BJ (cell line): ENCODE results near the gene DHRS4L2. TPM values are rescaled to one million over a fixed set of nuclear protein-coding genes. Genes with fewer than 3 reads are reported as not detected.

Experiments
- CTCF ChIA-PET: fragments of 350-600 bp; formaldehyde crosslinking; extraction: SDS; loops from one replicate; lab custom pipeline; 2021; ENCODE audit warnings: antibody characterized with exemption, inconsistent platforms; lab: Yijun Ruan, JAX
- POLR2A ChIA-PET: fragments of 300-600 bp; sonication (Branson Sonifier 250); formaldehyde crosslinking; extraction: SDS; loops from one replicate; lab custom pipeline; 2021; ENCODE audit warnings: antibody characterized with exemption; lab: Charles Lee
- DNase-seq: peaks from one replicate; pipeline ENCODE4 v3.0.0-alpha.2; 2011; ENCODE audit warnings: low read depth
- H3K27me3 ChIP-seq: 2 replicates; pipeline ENCODE4 v1.6.0; 2011; ENCODE audit warnings: low read length; ENCODE audit not compliant: control insufficient read depth, insufficient read depth
- H3K36me3 ChIP-seq: 2 replicates; pipeline ENCODE4 v1.5.1; 2011; ENCODE audit warnings: low read length; ENCODE audit not compliant: control insufficient read depth, insufficient read depth
- H3K4me3 ChIP-seq: 2 replicates; pipeline ENCODE4 v1.5.1; 2011; ENCODE audit warnings: low read depth, mild to moderate bottlenecking, control low read depth, low read length
- polyA plus RNA-seq: library from polyadenylated mRNA; depleted of rRNA; stranded (reverse); fragments of >200 nt; gene quantifications from 2 replicates; pipeline ENCODE4 v1.2.3, GENCODE V29; 2011; rRNA removed
- TF ChIP-seq, protein P1 (sequence below): IDR thresholded peaks from 2 replicates; pipeline ENCODE4 v1.5.1; 2011; ENCODE audit warnings: low read depth, mild to moderate bottlenecking, control low read depth, inconsistent platforms, low read length, moderate library complexity; ENCODE audit not compliant: insufficient read depth

The DHRS4L2 gene
- polyA plus RNA-seq, 1 experiment: 15.0 TPM

DNA sequence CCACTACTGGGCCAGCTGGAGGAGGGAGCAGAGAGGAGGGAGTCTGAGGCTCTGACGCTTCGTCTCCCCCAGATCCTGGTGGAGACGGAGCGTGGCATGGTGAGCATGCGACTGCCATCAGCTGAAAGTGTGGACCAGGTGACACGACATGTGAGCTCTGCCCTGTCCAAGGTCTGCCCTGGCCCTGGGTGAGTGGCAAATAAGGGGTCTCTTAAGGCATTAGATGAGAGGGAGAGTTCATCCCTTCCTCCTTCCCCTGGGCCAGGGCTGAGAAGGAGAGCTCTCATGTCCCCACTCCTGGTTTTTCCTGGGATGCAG is 65.6 kb downstream of the DHRS4L2 start:
- Histone ChIP-seq H3K4me3 (no peak overlapping the region), H3K36me3 (no peaks in the 10 kb centered on the region), H3K27me3 (peaks cover 13% of the 10 kb centered on the region)
- ChIA-PET CTCF (interaction anchor here (0.6 to 10.8 kb wide), 6 partner anchors 12 to 146 kb away, joined by 3 to 200 read pairs (median 4); partner anchors contain the start of gene PCK2), POLR2A (no interaction called here)
- DNase-seq: no peak
- TF ChIP-seq, protein P1, sequence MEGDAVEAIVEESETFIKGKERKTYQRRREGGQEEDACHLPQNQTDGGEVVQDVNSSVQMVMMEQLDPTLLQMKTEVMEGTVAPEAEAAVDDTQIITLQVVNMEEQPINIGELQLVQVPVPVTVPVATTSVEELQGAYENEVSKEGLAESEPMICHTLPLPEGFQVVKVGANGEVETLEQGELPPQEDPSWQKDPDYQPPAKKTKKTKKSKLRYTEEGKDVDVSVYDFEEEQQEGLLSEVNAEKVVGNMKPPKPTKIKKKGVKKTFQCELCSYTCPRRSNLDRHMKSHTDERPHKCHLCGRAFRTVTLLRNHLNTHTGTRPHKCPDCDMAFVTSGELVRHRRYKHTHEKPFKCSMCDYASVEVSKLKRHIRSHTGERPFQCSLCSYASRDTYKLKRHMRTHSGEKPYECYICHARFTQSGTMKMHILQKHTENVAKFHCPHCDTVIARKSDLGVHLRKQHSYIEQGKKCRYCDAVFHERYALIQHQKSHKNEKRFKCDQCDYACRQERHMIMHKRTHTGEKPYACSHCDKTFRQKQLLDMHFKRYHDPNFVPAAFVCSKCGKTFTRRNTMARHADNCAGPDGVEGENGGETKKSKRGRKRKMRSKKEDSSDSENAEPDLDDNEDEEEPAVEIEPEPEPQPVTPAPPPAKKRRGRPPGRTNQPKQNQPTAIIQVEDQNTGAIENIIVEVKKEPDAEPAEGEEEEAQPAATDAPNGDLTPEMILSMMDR: no peak

DNA sequence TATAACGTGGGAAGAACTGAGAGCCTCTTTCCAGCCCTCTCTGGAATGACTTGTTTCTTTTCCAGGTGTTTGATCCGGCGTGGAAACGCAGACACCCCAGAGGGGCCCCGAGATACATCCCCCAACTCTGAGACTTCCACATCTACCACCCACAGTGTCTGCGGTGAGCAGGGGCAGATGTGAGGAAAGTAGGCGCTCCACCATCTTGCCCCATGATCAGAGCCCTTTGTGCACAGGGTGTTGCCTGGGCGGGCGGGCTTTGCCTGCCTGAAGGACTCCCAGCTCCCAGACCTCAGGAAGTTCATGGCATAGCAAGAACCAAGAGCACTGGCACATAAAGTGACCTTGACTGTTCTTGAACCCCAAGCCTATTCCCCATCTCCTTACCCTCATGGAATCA is 65.9 kb downstream of the DHRS4L2 start:
- DNase-seq: no peak
- POLR2A ChIA-PET: no interaction called here
- CTCF ChIA-PET: interaction anchor here (0.6 to 10.8 kb wide), 6 partner anchors 12 to 147 kb away, joined by 3 to 200 read pairs (median 4); partner anchors contain the start of gene PCK2

More for the DNA sequence above, 65.9 kb downstream of the DHRS4L2 start:
- Histone ChIP-seq H3K4me3 (no peak overlapping the region), H3K36me3 (no peaks in the 10 kb centered on the region), H3K27me3 (peaks cover 13% of the 10 kb centered on the region)
- TF ChIP-seq, protein P1: no peak

Other genes starting within 250 kb of the DHRS4L2 start
- gene DHRS4, start 35.2 kb upstream of the DHRS4L2 start, polyA plus RNA-seq: 24.3 and 24.7 TPM in 2 replicates
- 0.02 and 0.04 TPM in 2 replicates for gene CARMIL3, start 63.1 kb downstream of the DHRS4L2 start, polyA plus RNA-seq
- gene CPNE6, start 82.6 kb downstream of the DHRS4L2 start, polyA plus RNA-seq: not detected in 2 replicates
- gene PCK2, start 105.4 kb downstream of the DHRS4L2 start, polyA plus RNA-seq: 141 and 227 TPM in 2 replicates
- gene DCAF11, start 125.8 kb downstream of the DHRS4L2 start, polyA plus RNA-seq: 41.5 and 50.0 TPM in 2 replicates
- 0.59 and 0.91 TPM in 2 replicates for gene NRL, start 126.0 kb downstream of the DHRS4L2 start, polyA plus RNA-seq
- gene FITM1, start 141.7 kb downstream of the DHRS4L2 start, polyA plus RNA-seq: 0.10 and 0.23 TPM in 2 replicates
- 48.9 and 106 TPM in 2 replicates for gene PSME1, start 147.3 kb downstream of the DHRS4L2 start, polyA plus RNA-seq
- gene EMC9, start 152.7 kb downstream of the DHRS4L2 start, polyA plus RNA-seq: 6.9 and 13.3 TPM in 2 replicates
- 165 and 178 TPM in 2 replicates for gene PSME2, start 157.7 kb downstream of the DHRS4L2 start, polyA plus RNA-seq
- 8.2 and 12.4 TPM in 2 replicates for gene RNF31, start 158.6 kb downstream of the DHRS4L2 start, polyA plus RNA-seq
- gene IRF9, start 172.3 kb downstream of the DHRS4L2 start, polyA plus RNA-seq: 84.8 and 107 TPM in 2 replicates
- gene REC8, start 183.2 kb downstream of the DHRS4L2 start, polyA plus RNA-seq: 2.7 and 5.5 TPM in 2 replicates
- gene IPO4, start 199.9 kb downstream of the DHRS4L2 start, polyA plus RNA-seq: 11.5 and 26.8 TPM in 2 replicates
- gene TM9SF1, start 206.5 kb downstream of the DHRS4L2 start, polyA plus RNA-seq: 50.5 and 59.2 TPM in 2 replicates
- not detected in 2 replicates for gene TSSK4, start 216.8 kb downstream of the DHRS4L2 start, polyA plus RNA-seq
- 36.3 and 52.1 TPM in 2 replicates for gene CHMP4A, start 224.6 kb downstream of the DHRS4L2 start, polyA plus RNA-seq
- gene MDP1, start 227.1 kb downstream of the DHRS4L2 start, polyA plus RNA-seq: 16.3 and 19.3 TPM in 2 replicates
- gene NEDD8, start 243.4 kb downstream of the DHRS4L2 start, polyA plus RNA-seq: 242 and 329 TPM in 2 replicates
- gene GMPR2, start 244.0 kb downstream of the DHRS4L2 start, polyA plus RNA-seq: 103 and 116 TPM in 2 replicates